OCI-LY1 (cell line): ENCODE results near the gene LONRF2.

Experiments used
- H2AFZ ChIP-seq: fragments of 200-600 bp; sonication (generic), shearing (Covaris generic); 2 replicates; pipeline ENCODE4 v1.6.0; 2014; ENCODE audit warnings: antibody characterized with exemption, mild to moderate bottlenecking, low read length
- H3F3A ChIP-seq: fragments of 200-600 bp; sonication (generic), shearing (Covaris generic); 2 replicates; pipeline ENCODE4 v1.6.0; 2014; ENCODE audit warnings: mild to moderate bottlenecking, antibody characterized with exemption, low read length, moderate library complexity; ENCODE audit not compliant: insufficient read depth
- H3K27ac ChIP-seq: fragments of 200-600 bp; sonication (generic); 2 replicates; pipeline ENCODE4 v1.5.1; 2014; ENCODE audit warnings: low read length, mixed run types, mild to moderate bottlenecking, low read depth; ENCODE audit not compliant: poor library complexity, severe bottlenecking
- H3K27me3 ChIP-seq: fragments of 200-600 bp; sonication (generic); 2 replicates; pipeline ENCODE4 v1.6.0; 2014; ENCODE audit warnings: antibody characterized with exemption, mild to moderate bottlenecking, low read length, moderate library complexity; ENCODE audit not compliant: insufficient read depth
- H3K36me3 ChIP-seq: fragments of 200-600 bp; sonication (generic); 2 replicates; pipeline ENCODE4 v1.6.1; 2014; ENCODE audit warnings: mild to moderate bottlenecking, antibody characterized with exemption, low read length, moderate library complexity, mixed read lengths; ENCODE audit not compliant: insufficient read depth
- H3K4me1 ChIP-seq: fragments of 200-600 bp; sonication (generic); 2 replicates; pipeline ENCODE4 v1.5.1; 2014; ENCODE audit warnings: mild to moderate bottlenecking, low read length, moderate library complexity; ENCODE audit not compliant: insufficient read depth, severe bottlenecking
- H3K4me2 ChIP-seq: fragments of 200-600 bp; sonication (generic), shearing (Covaris generic); 2 replicates; pipeline ENCODE4 v1.6.1; 2014; ENCODE audit warnings: low read length
- H3K4me3 ChIP-seq: fragments of 200-600 bp; sonication (generic); 2 replicates; pipeline ENCODE4 v1.5.1; 2014; ENCODE audit warnings: low read length, low read depth, mild to moderate bottlenecking, mixed read lengths; ENCODE audit not compliant: poor library complexity, severe bottlenecking
- H3K79me2 ChIP-seq: fragments of 200-600 bp; shearing (Covaris generic); 2 replicates; pipeline ENCODE4 v1.6.1; 2016; ENCODE audit warnings: mixed run types, low read length, mixed read lengths; ENCODE audit not compliant: insufficient read depth
- H3K9ac ChIP-seq: fragments of 200-600 bp; sonication (generic), shearing (Covaris generic); 2 replicates; pipeline ENCODE4 v1.6.1; 2014; ENCODE audit warnings: mild to moderate bottlenecking, low read length, mixed read lengths
- H3K9me2 ChIP-seq: fragments of 200-600 bp; sonication (generic), shearing (Covaris generic); 2 replicates; pipeline ENCODE4 v1.6.1; 2014; ENCODE audit warnings: low read depth, mild to moderate bottlenecking, low read length, mixed read lengths
- H3K9me3 ChIP-seq: fragments of 200-600 bp; shearing (Covaris generic); 2 replicates; pipeline ENCODE4 v1.6.1; 2014; ENCODE audit warnings: low read length, mixed read lengths
- H4K20me1 ChIP-seq: fragments of 200-600 bp; sonication (generic), shearing (Covaris generic); 2 replicates; pipeline ENCODE4 v1.6.0; 2016; ENCODE audit warnings: mild to moderate bottlenecking, low read length; ENCODE audit not compliant: insufficient read depth
- CTCF ChIP-seq: fragments of 200-600 bp; sonication (generic), shearing (Covaris generic); IDR thresholded peaks from 2 replicates; pipeline ENCODE4 v1.5.1; 2017; ENCODE audit warnings: mild to moderate bottlenecking, antibody characterized with exemption, low read length, moderate library complexity, mixed read lengths
- EZH2 ChIP-seq: fragments of 200-600 bp; sonication (generic), shearing (Covaris generic); IDR thresholded peaks from 2 replicates; pipeline ENCODE4 v1.8.0; 2017; ENCODE audit warnings: borderline replicate concordance, mixed run types, mild to moderate bottlenecking, antibody characterized with exemption, low read length, moderate library complexity, mixed read lengths

LONRF2 gene

GRCh38 chr2:100230754-100231153, 91.5 kb downstream of the LONRF2 start:
- Histone ChIP-seq H3K9me3 (no peaks in the 10 kb centered on the region), H3K9me2 (no peaks in the 10 kb centered on the region)

GRCh38 chr2:100228967-100229366, 93.3 kb downstream of the LONRF2 start:
- TF ChIP-seq CTCF, result peak; percentile 13; the same call in 1 of the 2 replicates
- no peak for TF ChIP-seq EZH2
- no peak overlapping the region for H2AFZ ChIP-seq
- no peaks in the 10 kb centered on the region for H4K20me1 ChIP-seq
- no peak overlapping the region for H3K4me2 ChIP-seq
- no peaks in the 10 kb centered on the region for H3K9me2 ChIP-seq
- no peaks in the 10 kb centered on the region for H3F3A ChIP-seq
- no peak overlapping the region for H3K9ac ChIP-seq
- peaks cover 15% of the 10 kb centered on the region for H3K4me1 ChIP-seq
- no peak overlapping the region for H3K27ac ChIP-seq
- no peaks in the 10 kb centered on the region for H3K79me2 ChIP-seq
- no peaks in the 10 kb centered on the region for H3K9me3 ChIP-seq
- H3K36me3 ChIP-seq, result no peaks in the 10 kb centered on the region
- H3K4me3 ChIP-seq, result no peak overlapping the region
- 0 out of 2 replicates have a peak, but pooled peaks cover 4% of the 10 kb centered on the region for H3K27me3 ChIP-seq

More at GRCh38 chr2:100230754-100231153, 91.5 kb downstream of the LONRF2 start:
- TF ChIP-seq CTCF, result no peak
- no peak for TF ChIP-seq EZH2
- Histone ChIP-seq H3F3A (no peaks in the 10 kb centered on the region), H3K4me1 (peaks cover 29% of the 10 kb centered on the region), H3K4me2 (no peak overlapping the region), H3K27ac (no peak overlapping the region), H3K4me3 (no peak overlapping the region), H2AFZ (no peak overlapping the region), H3K9ac (no peak overlapping the region), H3K79me2 (no peaks in the 10 kb centered on the region), H4K20me1 (no peaks in the 10 kb centered on the region), H3K36me3 (no peaks in the 10 kb centered on the region), H3K27me3 (no peaks in the 10 kb centered on the region)

- Histone ChIP-seq H2AFZ (no peak overlapping the region), H3K79me2 (no peaks in the 10 kb centered on the region), H4K20me1 (no peaks in the 10 kb centered on the region), H3K27me3 (0 out of 2 replicates have a peak, but pooled peaks cover 4% of the 10 kb centered on the region), H3K36me3 (no peaks in the 10 kb centered on the region), H3K4me2 (no peak overlapping the region), H3K27ac (no peak overlapping the region), H3K9ac (no peak overlapping the region), H3K4me3 (no peak overlapping the region), H3K4me1 (peaks cover 14% of the 10 kb centered on the region), H3K9me2 (no peaks in the 10 kb centered on the region), H3K9me3 (no peaks in the 10 kb centered on the region), H3F3A (no peaks in the 10 kb centered on the region)
- no peak for TF ChIP-seq CTCF
- no peak for TF ChIP-seq EZH2
Measured at GRCh38 chr2:100228415-100228814, 93.9 kb downstream of the LONRF2 start.
